Endodermal cell (in vitro differentiated cells): ENCODE results near the gene EIF3F. TPM values are rescaled to one million over a fixed set of nuclear protein-coding genes. Genes with fewer than 3 reads are reported as not detected.

ENCODE experiments used
- DNase-seq: peaks from one replicate; pipeline ENCODE4 v3.0.0-alpha.2; 2017
- H3K27ac ChIP-seq: 2 replicates; pipeline ENCODE4 v1.5.1; 2013; ENCODE audit warnings: mild to moderate bottlenecking, low read depth, low read length, moderate library complexity
- H3K27me3 ChIP-seq: 2 replicates; pipeline ENCODE4 v1.6.1; 2013; ENCODE audit warnings: mild to moderate bottlenecking, low read length, moderate library complexity; ENCODE audit not compliant: insufficient read depth, control insufficient read depth, poor library complexity, severe bottlenecking
- H3K36me3 ChIP-seq: 2 replicates; pipeline ENCODE4 v1.7.0; 2013; ENCODE audit warnings: mild to moderate bottlenecking, low read length, moderate library complexity; ENCODE audit not compliant: control insufficient read depth, insufficient read depth
- H3K4me1 ChIP-seq: one replicate; pipeline ENCODE4 v1.7.0; 2013; ENCODE audit warnings: low read length; ENCODE audit not compliant: control insufficient read depth, insufficient read depth
- H3K4me3 ChIP-seq: 2 replicates; pipeline ENCODE4 v1.5.1; 2013; ENCODE audit warnings: mild to moderate bottlenecking, low read length, moderate library complexity
- H3K9ac ChIP-seq: 2 replicates; pipeline ENCODE4 v1.6.1; 2013; ENCODE audit warnings: mild to moderate bottlenecking, low read length, moderate library complexity; ENCODE audit not compliant: poor library complexity, severe bottlenecking; ENCODE audit errors: extremely low read depth
- H3K9me3 ChIP-seq: 2 replicates; pipeline ENCODE4 v1.6.1; 2013; ENCODE audit warnings: mild to moderate bottlenecking, low read length, moderate library complexity; ENCODE audit not compliant: control insufficient read depth
- H3K27ac Mint-ChIP-seq: 2 replicates; pipeline ENCODE4 v1.8.0; 2020; ENCODE audit warnings: mixed read lengths
- H3K27me3 Mint-ChIP-seq: 2 replicates; pipeline ENCODE4 v1.8.0; 2021; ENCODE audit warnings: mild to moderate bottlenecking, mixed read lengths; ENCODE audit not compliant: insufficient read depth
- H3K36me3 Mint-ChIP-seq: 2 replicates; pipeline ENCODE4 v1.8.0; 2020; ENCODE audit warnings: low read depth, mixed read lengths
- H3K4me1 Mint-ChIP-seq: 2 replicates; pipeline ENCODE4 v1.8.0; 2020; ENCODE audit warnings: mixed read lengths
- H3K4me3 Mint-ChIP-seq: 2 replicates; pipeline ENCODE4 v1.8.0; 2020; ENCODE audit warnings: mild to moderate bottlenecking, moderate library complexity, mixed read lengths
- H3K9me3 Mint-ChIP-seq: 2 replicates; pipeline ENCODE4 v1.8.0; 2020; ENCODE audit warnings: mild to moderate bottlenecking, mixed read lengths
- WGBS, 2 experiments: methylation state at CpG; one replicate each; pipeline versions ENCODE4 v1.1.5 to v1.1.7; 2013; ENCODE audit warnings: missing lambda C conversion rate in 2 of 2, mixed read lengths in 1 of 2; ENCODE audit not compliant: insufficient coverage in 1 of 2, insufficient read length in 1 of 2; 5-methylcytosine and 5-hydroxymethylcytosine counted together
- total RNA-seq, 2 donors: library from RNA; stranded (reverse); fragmentation: NEBNext Ultra II Directional in 1 of 2; extraction: Animal tissue kit (Norgen Biotek cat#: 25700) in 1 of 2; gene quantifications; 2 replicates in 1 of 2; 3 replicates in 1 of 2; pipeline ENCODE4 v1.2.1, GENCODE V29; 2021
- TF ChIP-seq, protein P1 (sequence below): fragments of 200-600 bp; sonication (generic); conservative IDR thresholded peaks from 2 replicates; pipeline ENCODE4 v1.5.0; 2021; ENCODE audit warnings: antibody characterized with exemption, mild to moderate bottlenecking

Gene EIF3F
- total RNA-seq, 2 donors from 2014 or later: 349 to 354 TPM

DNA sequence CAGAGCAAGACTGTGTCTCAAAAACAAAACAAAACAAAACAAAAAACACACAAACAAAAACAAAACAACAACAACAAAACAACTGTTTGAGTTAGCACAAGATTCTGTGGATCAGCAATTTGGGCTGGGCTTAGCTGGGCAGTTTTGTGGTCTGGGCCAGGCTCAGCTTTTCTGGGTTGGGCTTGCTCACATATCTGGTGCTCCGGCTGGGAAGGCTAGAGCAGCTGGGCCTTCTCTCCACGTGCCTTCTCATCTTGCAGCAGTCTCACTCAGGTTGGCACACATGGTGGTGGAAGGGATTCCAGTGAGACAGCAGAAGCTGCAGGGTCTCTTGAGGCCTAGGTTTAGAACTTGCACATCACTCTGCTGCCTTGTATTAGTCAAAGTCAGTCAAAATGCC lies 35.7 kb downstream of the EIF3F start:
- Histone ChIP-seq H3K4me3 (no peak overlapping the region), H3K36me3 (no peaks in the 10 kb centered on the region), H3K4me1 (no peaks in the 10 kb centered on the region), H3K9me3 (no peaks in the 10 kb centered on the region), H3K9ac (no peak overlapping the region), H3K27ac (no peak overlapping the region), H3K27me3 (peaks cover 69% of the 10 kb centered on the region)
- Mint-ChIP-seq H3K4me1 (peaks cover 10% of the 10 kb centered on the region), H3K27ac (no peak overlapping the region), H3K9me3 (no peaks in the 10 kb centered on the region), H3K36me3 (no peaks in the 10 kb centered on the region), H3K27me3 (peaks cover 38% of the 10 kb centered on the region), H3K4me3 (no peak overlapping the region)
- TF ChIP-seq, protein P1, sequence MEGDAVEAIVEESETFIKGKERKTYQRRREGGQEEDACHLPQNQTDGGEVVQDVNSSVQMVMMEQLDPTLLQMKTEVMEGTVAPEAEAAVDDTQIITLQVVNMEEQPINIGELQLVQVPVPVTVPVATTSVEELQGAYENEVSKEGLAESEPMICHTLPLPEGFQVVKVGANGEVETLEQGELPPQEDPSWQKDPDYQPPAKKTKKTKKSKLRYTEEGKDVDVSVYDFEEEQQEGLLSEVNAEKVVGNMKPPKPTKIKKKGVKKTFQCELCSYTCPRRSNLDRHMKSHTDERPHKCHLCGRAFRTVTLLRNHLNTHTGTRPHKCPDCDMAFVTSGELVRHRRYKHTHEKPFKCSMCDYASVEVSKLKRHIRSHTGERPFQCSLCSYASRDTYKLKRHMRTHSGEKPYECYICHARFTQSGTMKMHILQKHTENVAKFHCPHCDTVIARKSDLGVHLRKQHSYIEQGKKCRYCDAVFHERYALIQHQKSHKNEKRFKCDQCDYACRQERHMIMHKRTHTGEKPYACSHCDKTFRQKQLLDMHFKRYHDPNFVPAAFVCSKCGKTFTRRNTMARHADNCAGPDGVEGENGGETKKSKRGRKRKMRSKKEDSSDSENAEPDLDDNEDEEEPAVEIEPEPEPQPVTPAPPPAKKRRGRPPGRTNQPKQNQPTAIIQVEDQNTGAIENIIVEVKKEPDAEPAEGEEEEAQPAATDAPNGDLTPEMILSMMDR: no peak
- 86 to 100% methylated on average over 1 to 2 of the region's 2 CpGs for WGBS, 2 experiments
- no peak for DNase-seq

DNA sequence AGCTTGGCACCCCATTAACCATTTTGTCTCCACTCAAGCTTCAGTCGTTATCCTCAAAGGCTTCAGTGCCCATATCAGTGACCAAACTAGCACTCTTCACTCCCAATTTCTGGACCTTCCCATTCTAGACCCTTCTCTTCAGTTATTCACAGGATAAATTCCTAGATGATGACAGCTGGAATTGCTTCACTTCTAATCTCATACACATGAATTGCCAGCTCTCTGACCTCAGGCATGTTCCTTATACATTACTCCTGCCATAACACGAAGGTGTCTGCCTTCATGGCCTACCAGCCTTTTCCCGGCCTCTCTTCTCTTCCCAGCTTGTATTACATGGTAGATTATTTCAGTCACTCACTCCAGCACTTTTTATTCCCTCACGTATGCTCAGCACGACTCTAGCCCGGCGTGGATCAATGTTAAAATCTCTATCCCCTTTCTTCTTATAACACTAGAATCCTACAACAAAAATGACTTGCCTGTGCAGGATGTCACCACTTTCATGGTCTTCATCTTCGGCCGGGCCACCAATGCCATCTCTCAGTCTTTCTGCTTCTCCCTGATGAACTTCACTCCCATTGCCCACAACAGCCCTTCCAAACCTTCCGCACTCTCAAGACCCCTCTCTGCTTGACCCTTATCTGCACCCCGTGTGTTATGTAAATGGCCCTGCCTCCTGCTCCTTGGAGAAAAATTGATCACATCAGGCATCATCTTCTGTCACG lies 36.9 kb downstream of the EIF3F start:
- no peaks in the 10 kb centered on the region for H3K4me1 ChIP-seq
- H3K27ac Mint-ChIP-seq: no peak overlapping the region
- H3K27me3 Mint-ChIP-seq: peaks cover 37% of the 10 kb centered on the region
- H3K4me1 Mint-ChIP-seq: peaks cover 4% of the 10 kb centered on the region
- TF ChIP-seq, protein P1: no peak
- no peaks in the 10 kb centered on the region for H3K36me3 Mint-ChIP-seq
- no peak overlapping the region for H3K27ac ChIP-seq
- no peaks in the 10 kb centered on the region for H3K9me3 ChIP-seq
- no peaks in the 10 kb centered on the region for H3K9me3 Mint-ChIP-seq
- 88 to 93% methylated on average over 9 to 12 of the region's 12 CpGs for WGBS, 2 experiments
- peaks cover 66% of the 10 kb centered on the region for H3K27me3 ChIP-seq
- H3K4me3 Mint-ChIP-seq: no peak overlapping the region
- DNase-seq: no peak
- no peaks in the 10 kb centered on the region for H3K36me3 ChIP-seq
- no peak overlapping the region for H3K4me3 ChIP-seq
- H3K9ac ChIP-seq: no peak overlapping the region

- Histone ChIP-seq H3K4me3 (no peak overlapping the region), H3K36me3 (no peaks in the 10 kb centered on the region), H3K9ac (no peak overlapping the region), H3K4me1 (no peaks in the 10 kb centered on the region), H3K9me3 (no peaks in the 10 kb centered on the region), H3K27me3 (peaks cover 58% of the 10 kb centered on the region), H3K27ac (no peak overlapping the region)
- Mint-ChIP-seq H3K36me3 (no peaks in the 10 kb centered on the region), H3K4me3 (no peak overlapping the region), H3K4me1 (peaks cover 2% of the 10 kb centered on the region), H3K27ac (no peak overlapping the region), H3K9me3 (no peaks in the 10 kb centered on the region), H3K27me3 (peaks cover 45% of the 10 kb centered on the region)
- no peak for DNase-seq
- 81 to 100% methylated on average over 1 to 2 of the region's 3 CpGs for WGBS, 2 experiments
- TF ChIP-seq, protein P1: no peak
Measured at GRCh38 chr11:8025123-8025522, 38.0 kb downstream of the EIF3F start.
